Measurements from ENCODE around the gene GRID2.

Gene GRID2

GRCh38 chr4:93002240-93002639 lies 698.5 kb downstream of the GRID2 start:
- FAIRE-seq = no peak
- no peak for DNase-seq (ENCODE audit: insufficient read length)
- TF ChIP-seq POLR2A (IDR thresholded peaks at IDR 0.05; ENCODE audit: low read depth, low read length) = no peak
- TF ChIP-seq POLR2AphosphoS5 (IDR thresholded peaks at IDR 0.05; ENCODE audit: low read depth, low read length) = no peak
- TF ChIP-seq TAF1 (IDR thresholded peaks at IDR 0.05; ENCODE audit: borderline replicate concordance, low read depth, low read length) = no peak

GRCh38 chr4:93016350-93016749 lies 712.6 kb downstream of the GRID2 start:
- TF ChIP-seq POLR2A (IDR thresholded peaks at IDR 0.05; ENCODE audit: low read depth, low read length) (no peak), POLR2AphosphoS5 (IDR thresholded peaks at IDR 0.05; ENCODE audit: low read depth, low read length) (no peak), TAF1 (IDR thresholded peaks at IDR 0.05; ENCODE audit: borderline replicate concordance, low read depth, low read length) (no peak)
- DNase-seq (ENCODE audit: insufficient read length) (no peak), FAIRE-seq (no peak)

GRCh38 chr4:93018243-93018642 lies 714.5 kb downstream of the GRID2 start:
- no peak for TF ChIP-seq POLR2AphosphoS5 (IDR thresholded peaks at IDR 0.05; ENCODE audit: low read depth, low read length)
- TF ChIP-seq POLR2A (IDR thresholded peaks at IDR 0.05; ENCODE audit: low read depth, low read length) = no peak
- TF ChIP-seq TAF1 (IDR thresholded peaks at IDR 0.05; ENCODE audit: borderline replicate concordance, low read depth, low read length) = no peak
- no peak for DNase-seq (ENCODE audit: insufficient read length)
- no peak for FAIRE-seq

- DNase-seq (ENCODE audit: insufficient read length) (no peak), FAIRE-seq (no peak)
- TF ChIP-seq POLR2AphosphoS5 (IDR thresholded peaks at IDR 0.05; ENCODE audit: low read depth, low read length) = no peak
- TF ChIP-seq POLR2A (IDR thresholded peaks at IDR 0.05; ENCODE audit: low read depth, low read length) = no peak
- no peak for TF ChIP-seq TAF1 (IDR thresholded peaks at IDR 0.05; ENCODE audit: borderline replicate concordance, low read depth, low read length)
These were observed 715.0 kb downstream of the GRID2 start for GRCh38 chr4:93018806-93019205.

- DNase-seq (ENCODE audit: insufficient read length) = no peak
- FAIRE-seq = no peak
- TF ChIP-seq POLR2A (IDR thresholded peaks at IDR 0.05; ENCODE audit: low read depth, low read length) (no peak), POLR2AphosphoS5 (IDR thresholded peaks at IDR 0.05; ENCODE audit: low read depth, low read length) (no peak), TAF1 (IDR thresholded peaks at IDR 0.05; ENCODE audit: borderline replicate concordance, low read depth, low read length) (no peak)
These were observed 726.0 kb downstream of the GRID2 start for GRCh38 chr4:93029769-93030168.

- DNase-seq (ENCODE audit: insufficient read length) (no peak), FAIRE-seq (no peak)
- TF ChIP-seq TAF1 (IDR thresholded peaks at IDR 0.05; ENCODE audit: borderline replicate concordance, low read depth, low read length) (no peak), POLR2AphosphoS5 (IDR thresholded peaks at IDR 0.05; ENCODE audit: low read depth, low read length) (no peak), POLR2A (IDR thresholded peaks at IDR 0.05; ENCODE audit: low read depth, low read length) (no peak)
These were observed 726.9 kb downstream of the GRID2 start for GRCh38 chr4:93030670-93031069.

GRCh38 chr4:93031431-93032098 lies 727.8 kb downstream of the GRID2 start:
- DNase-seq (ENCODE audit: insufficient read length) = no peak
- FAIRE-seq = no peak
- TF ChIP-seq POLR2A (IDR thresholded peaks at IDR 0.05; ENCODE audit: low read depth, low read length) (no peak), TAF1 (IDR thresholded peaks at IDR 0.05; ENCODE audit: borderline replicate concordance, low read depth, low read length) (no peak), POLR2AphosphoS5 (IDR thresholded peaks at IDR 0.05; ENCODE audit: low read depth, low read length) (no peak)

GRCh38 chr4:93042746-93043145 lies 739.0 kb downstream of the GRID2 start:
- no peak for FAIRE-seq
- no peak for DNase-seq (ENCODE audit: insufficient read length)
- TF ChIP-seq POLR2AphosphoS5 (IDR thresholded peaks at IDR 0.05; ENCODE audit: low read depth, low read length) (no peak), TAF1 (IDR thresholded peaks at IDR 0.05; ENCODE audit: borderline replicate concordance, low read depth, low read length) (no peak), POLR2A (IDR thresholded peaks at IDR 0.05; ENCODE audit: low read depth, low read length) (no peak)

- FAIRE-seq (no peak), DNase-seq (ENCODE audit: insufficient read length) (no peak)
- TF ChIP-seq POLR2A (IDR thresholded peaks at IDR 0.05; ENCODE audit: low read depth, low read length) (no peak), POLR2AphosphoS5 (IDR thresholded peaks at IDR 0.05; ENCODE audit: low read depth, low read length) (no peak), TAF1 (IDR thresholded peaks at IDR 0.05; ENCODE audit: borderline replicate concordance, low read depth, low read length) (no peak)
These were observed 749.4 kb downstream of the GRID2 start for GRCh38 chr4:93053140-93053539.

GRCh38 chr4:93061826-93062225 lies 758.1 kb downstream of the GRID2 start:
- no peak for FAIRE-seq
- no peak for DNase-seq (ENCODE audit: insufficient read length)
- TF ChIP-seq POLR2A (IDR thresholded peaks at IDR 0.05; ENCODE audit: low read depth, low read length) (no peak), TAF1 (IDR thresholded peaks at IDR 0.05; ENCODE audit: borderline replicate concordance, low read depth, low read length) (no peak), POLR2AphosphoS5 (IDR thresholded peaks at IDR 0.05; ENCODE audit: low read depth, low read length) (no peak)

- TF ChIP-seq TAF1 (IDR thresholded peaks at IDR 0.05; ENCODE audit: borderline replicate concordance, low read depth, low read length) = no peak
- TF ChIP-seq POLR2A (IDR thresholded peaks at IDR 0.05; ENCODE audit: low read depth, low read length) = no peak
- no peak for TF ChIP-seq POLR2AphosphoS5 (IDR thresholded peaks at IDR 0.05; ENCODE audit: low read depth, low read length)
- DNase-seq (ENCODE audit: insufficient read length) (no peak), FAIRE-seq (no peak)
These were observed 759.6 kb downstream of the GRID2 start for GRCh38 chr4:93063325-93063724.

GRCh38 chr4:93065790-93066189 lies 762.0 kb downstream of the GRID2 start:
- DNase-seq (ENCODE audit: insufficient read length) (no peak), FAIRE-seq (no peak)
- TF ChIP-seq TAF1 (IDR thresholded peaks at IDR 0.05; ENCODE audit: borderline replicate concordance, low read depth, low read length) = no peak
- TF ChIP-seq POLR2AphosphoS5 (IDR thresholded peaks at IDR 0.05; ENCODE audit: low read depth, low read length) = no peak
- TF ChIP-seq POLR2A (IDR thresholded peaks at IDR 0.05; ENCODE audit: low read depth, low read length) = no peak
